Measurements from ENCODE around the gene RPL41.
A peak's percentile ranks its signal among the peaks of the same experiment; 100 is the strongest.
"Not testable (repeated sequence)": the region's sequence is repeated elsewhere in the genome, so short reads cannot be mapped to it uniquely, and the experiment has no call there.

The RPL41 gene

GRCh38 chr12:56116267-56117081 lies at the start of gene RPL41:
Gene RPL41 (plus strand): TSS chr12:56116633.
- DNase-seq (ENCODE audit: low read depth in 4 of 4, low spot score in 1 of 4) = peak; percentile 86 to 91 (median 89)

- DNase-seq (ENCODE audit: low read depth in 4 of 4, low spot score in 1 of 4) = no peak
Observed at GRCh38 chr12:56071648-56072047, 44.8 kb upstream of the RPL41 start.

GRCh38 chr12:56074396-56074795 lies 42.0 kb upstream of the RPL41 start:
- no peak for DNase-seq (ENCODE audit: low read depth in 4 of 4, low spot score in 1 of 4)

- DNase-seq (ENCODE audit: low read depth in 4 of 4, low spot score in 1 of 4) = not testable (repeated sequence)
Observed at GRCh38 chr12:56077966-56078365, 38.5 kb upstream of the RPL41 start.

- DNase-seq (ENCODE audit: low read depth in 4 of 4, low spot score in 1 of 4) = no peak
Observed at GRCh38 chr12:56078427-56078826, 38.0 kb upstream of the RPL41 start.

GRCh38 chr12:56078931-56079722 lies 37.3 kb upstream of the RPL41 start:
- peak in 3 of 4 experiments; percentile 17 to 35 (median 26) for DNase-seq (ENCODE audit: low read depth in 4 of 4, low spot score in 1 of 4)

- peak in 3 of 4 experiments; percentile 38 to 68 (median 50) for DNase-seq (ENCODE audit: low read depth in 4 of 4, low spot score in 1 of 4)
Observed at GRCh38 chr12:56079723-56080555, 36.5 kb upstream of the RPL41 start, which contains the start of gene ERBB3. Gene ERBB3 (plus strand): TSS chr12:56080165. CDS start chr12:56080301, 136 bp downstream.

- no peak for DNase-seq (ENCODE audit: low read depth in 4 of 4, low spot score in 1 of 4)
Observed at GRCh38 chr12:56080556-56081138, 35.8 kb upstream of the RPL41 start.

GRCh38 chr12:56081393-56082347 lies 34.8 kb upstream of the RPL41 start:
- DNase-seq (ENCODE audit: low read depth in 4 of 4, low spot score in 1 of 4) = no peak

GRCh38 chr12:56082382-56082781 lies 34.1 kb upstream of the RPL41 start:
- no peak for DNase-seq (ENCODE audit: low read depth in 4 of 4, low spot score in 1 of 4)

GRCh38 chr12:56082967-56083366 lies 33.5 kb upstream of the RPL41 start:
- DNase-seq (ENCODE audit: low read depth in 4 of 4, low spot score in 1 of 4) = no peak

- DNase-seq (ENCODE audit: low read depth in 4 of 4, low spot score in 1 of 4) = peak in 1 of 4 experiments; percentile 14
Observed at GRCh38 chr12:56084958-56085543, 31.4 kb upstream of the RPL41 start.

- no peak for DNase-seq (ENCODE audit: low read depth in 4 of 4, low spot score in 1 of 4)
Observed at GRCh38 chr12:56086096-56086495, 30.3 kb upstream of the RPL41 start.

- no peak for DNase-seq (ENCODE audit: low read depth in 4 of 4, low spot score in 1 of 4)
Observed at GRCh38 chr12:56086608-56087007, 29.8 kb upstream of the RPL41 start.

GRCh38 chr12:56087220-56087619 lies 29.2 kb upstream of the RPL41 start:
- DNase-seq (ENCODE audit: low read depth in 4 of 4, low spot score in 1 of 4) = no peak

- DNase-seq (ENCODE audit: low read depth in 4 of 4, low spot score in 1 of 4) = no peak
Observed at GRCh38 chr12:56097738-56098137, 18.7 kb upstream of the RPL41 start.

GRCh38 chr12:56098592-56098991 lies 17.8 kb upstream of the RPL41 start:
- no peak for DNase-seq (ENCODE audit: low read depth in 4 of 4, low spot score in 1 of 4)

- DNase-seq (ENCODE audit: low read depth in 4 of 4, low spot score in 1 of 4) = no peak
Observed at GRCh38 chr12:56099787-56100186, 16.6 kb upstream of the RPL41 start.

GRCh38 chr12:56101045-56101444 lies 15.4 kb upstream of the RPL41 start:
- DNase-seq (ENCODE audit: low read depth in 4 of 4, low spot score in 1 of 4) = no peak

Data from stimulated activated CD4-positive, alpha-beta T cell treated with anti-CD3 and anti-CD28 coated beads, Interleukin-1b, Interleukin-23, amount 100 ng/mL, for 24 hours (primary cell).